ENCODE results near the gene GPR89A.

DNA sequence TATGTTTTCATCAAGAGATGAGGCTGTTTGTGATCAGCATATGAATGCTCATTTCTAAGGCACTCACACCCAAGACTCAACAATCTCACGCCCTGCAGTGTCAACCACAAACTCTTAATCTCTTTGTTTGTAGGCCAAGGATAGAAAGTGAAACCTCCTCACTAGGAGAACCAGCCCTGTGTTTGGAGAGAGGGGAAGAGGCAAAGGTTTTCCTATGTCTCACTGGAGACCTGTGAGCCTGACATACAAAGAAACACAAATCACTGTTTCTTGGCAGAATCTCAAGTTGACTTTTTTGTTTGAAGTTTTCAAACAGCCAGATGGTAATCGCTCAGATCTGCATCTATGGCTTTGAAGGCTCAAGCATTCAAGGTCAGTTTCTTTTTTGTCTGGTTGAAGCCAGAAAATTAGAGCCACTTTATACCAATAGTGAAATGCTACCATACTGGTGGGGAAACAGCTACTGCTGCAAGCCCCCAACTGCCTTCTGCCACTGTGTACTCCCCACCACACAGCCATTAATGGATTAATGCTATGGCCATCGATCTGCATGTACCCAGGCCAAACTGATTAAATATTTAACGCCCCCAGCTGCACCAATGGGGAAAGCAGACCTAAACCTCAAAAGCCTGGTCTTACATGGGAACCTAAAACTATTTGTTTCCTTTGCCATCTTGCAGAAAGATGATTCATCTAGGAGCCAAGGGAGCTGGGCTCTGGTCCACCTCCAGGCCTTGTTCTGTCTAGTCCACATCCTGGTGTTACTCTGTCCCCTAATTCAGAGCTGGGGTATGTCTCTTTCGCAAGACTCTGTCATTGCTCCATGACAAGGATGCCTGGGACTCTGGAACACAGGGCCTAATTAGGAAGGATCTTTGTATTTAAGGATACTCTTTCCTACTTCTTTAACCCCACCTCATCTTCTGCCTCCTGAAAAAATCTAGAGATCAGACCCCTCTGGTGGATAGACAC is 83.1 kb downstream of the GPR89A start:
- TF ChIP-seq, protein P1, sequence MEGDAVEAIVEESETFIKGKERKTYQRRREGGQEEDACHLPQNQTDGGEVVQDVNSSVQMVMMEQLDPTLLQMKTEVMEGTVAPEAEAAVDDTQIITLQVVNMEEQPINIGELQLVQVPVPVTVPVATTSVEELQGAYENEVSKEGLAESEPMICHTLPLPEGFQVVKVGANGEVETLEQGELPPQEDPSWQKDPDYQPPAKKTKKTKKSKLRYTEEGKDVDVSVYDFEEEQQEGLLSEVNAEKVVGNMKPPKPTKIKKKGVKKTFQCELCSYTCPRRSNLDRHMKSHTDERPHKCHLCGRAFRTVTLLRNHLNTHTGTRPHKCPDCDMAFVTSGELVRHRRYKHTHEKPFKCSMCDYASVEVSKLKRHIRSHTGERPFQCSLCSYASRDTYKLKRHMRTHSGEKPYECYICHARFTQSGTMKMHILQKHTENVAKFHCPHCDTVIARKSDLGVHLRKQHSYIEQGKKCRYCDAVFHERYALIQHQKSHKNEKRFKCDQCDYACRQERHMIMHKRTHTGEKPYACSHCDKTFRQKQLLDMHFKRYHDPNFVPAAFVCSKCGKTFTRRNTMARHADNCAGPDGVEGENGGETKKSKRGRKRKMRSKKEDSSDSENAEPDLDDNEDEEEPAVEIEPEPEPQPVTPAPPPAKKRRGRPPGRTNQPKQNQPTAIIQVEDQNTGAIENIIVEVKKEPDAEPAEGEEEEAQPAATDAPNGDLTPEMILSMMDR (IDR thresholded peaks at IDR 0.05) = no peak
- no peak for TF ChIP-seq POLR2A (IDR thresholded peaks at IDR 0.05)

All from body of pancreas (tissue), 4 donors.